Skeletal muscle satellite cell (primary cell): Measurements from ENCODE around the gene FER.
"Not testable (repeated sequence)": the region's sequence is repeated elsewhere in the genome, so short reads cannot be mapped to it uniquely, and the experiment has no call there.

Experiments
- H3K27me3 ChIP-seq: 2 replicates; pipeline ENCODE4 v1.7.0; 2013; ENCODE audit warnings: low read length; ENCODE audit not compliant: control insufficient read depth, insufficient read depth
- H3K36me3 ChIP-seq: 2 replicates; pipeline ENCODE4 v1.7.0; 2013; ENCODE audit warnings: mild to moderate bottlenecking, control low read depth, low read length; ENCODE audit not compliant: insufficient read depth
- H3K4me1 ChIP-seq: 2 replicates; pipeline ENCODE4 v1.7.0; 2013; ENCODE audit warnings: low read length; ENCODE audit not compliant: control insufficient read depth, insufficient read depth
- H3K4me2 ChIP-seq: 2 replicates; pipeline ENCODE4 v1.7.0; 2013; ENCODE audit warnings: mild to moderate bottlenecking, low read length
- H3K4me3 ChIP-seq: 2 replicates; pipeline ENCODE4 v1.7.0; 2013; ENCODE audit warnings: low read length
- H3K9ac ChIP-seq: 2 replicates; pipeline ENCODE4 v1.7.0; 2013; ENCODE audit warnings: mild to moderate bottlenecking, low read depth, low read length, moderate library complexity
- H3K9me3 ChIP-seq: replicated peaks from 2 replicates; pipeline ENCODE4 v1.7.0; 2013; ENCODE audit warnings: mild to moderate bottlenecking, control low read depth, low read length

Gene FER

DNA sequence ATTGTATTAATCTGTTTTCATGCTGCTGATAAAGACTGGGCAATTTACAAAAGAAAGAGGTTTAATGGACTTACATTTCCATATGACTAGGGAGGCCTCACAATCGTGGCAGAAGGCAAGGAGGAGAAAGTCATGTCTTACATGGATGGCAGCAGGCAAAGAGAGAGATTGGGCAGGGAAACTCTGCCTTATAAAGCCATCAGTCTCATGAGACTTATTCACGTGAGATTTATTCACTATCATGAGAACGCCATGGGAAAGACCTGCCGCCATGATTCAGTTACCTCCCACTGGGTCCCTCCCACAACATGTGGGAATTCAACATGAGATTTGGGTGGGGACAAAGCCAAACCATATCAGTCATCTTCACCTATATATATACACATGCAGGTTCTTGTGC is 103.4 kb downstream of the FER start:
- not testable (repeated sequence) for H3K4me3 ChIP-seq, H3K36me3 ChIP-seq, H3K9ac ChIP-seq, H3K9me3 ChIP-seq, H3K4me1 ChIP-seq, H3K4me2 ChIP-seq, H3K27me3 ChIP-seq

DNA sequence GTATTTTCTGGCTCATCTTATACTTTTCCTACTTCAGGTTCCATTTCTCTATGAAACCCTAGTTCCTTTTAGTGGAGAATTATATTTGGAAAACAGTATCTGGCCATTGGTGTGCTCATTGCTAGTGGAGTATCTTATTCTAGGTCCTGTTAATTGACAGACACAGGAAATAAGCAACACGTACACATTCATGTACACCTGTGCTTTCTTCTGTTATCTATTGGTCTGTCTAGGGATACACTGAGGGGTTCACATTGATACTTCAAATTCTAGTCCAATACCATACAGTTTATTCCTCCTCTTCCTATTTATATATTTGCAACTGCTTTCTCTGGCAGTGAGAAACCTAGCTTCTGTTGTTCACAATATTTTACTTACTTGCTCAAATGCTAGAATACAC is 110.2 kb downstream of the FER start:
- H3K4me2 ChIP-seq, result no peak overlapping the region
- H3K4me3 ChIP-seq, result no peak overlapping the region
- no peak overlapping the region for H3K9ac ChIP-seq
- H3K27me3 ChIP-seq, result no peaks in the 10 kb centered on the region
- no peaks in the 10 kb centered on the region for H3K36me3 ChIP-seq
- no peaks in the 10 kb centered on the region for H3K9me3 ChIP-seq
- H3K4me1 ChIP-seq, result peaks cover 6% of the 10 kb centered on the region

DNA sequence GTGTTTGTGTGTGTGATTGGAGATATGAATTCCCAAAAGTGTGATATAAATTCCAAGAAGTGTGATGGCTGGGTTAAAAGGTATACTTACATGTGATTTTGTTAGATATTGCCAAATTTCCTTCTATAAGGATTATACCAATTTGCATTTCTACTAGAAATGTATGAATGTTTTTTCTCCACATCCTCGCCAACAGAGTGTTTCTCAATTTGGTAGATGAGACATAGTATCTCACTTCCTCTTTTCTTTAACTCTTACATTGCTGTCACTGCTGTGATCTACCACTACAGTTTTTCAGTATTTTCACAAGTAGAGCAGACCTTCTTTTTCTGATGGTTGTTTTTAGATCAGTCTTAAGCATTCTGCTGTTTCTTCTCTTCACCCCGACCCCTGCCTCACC is 111.3 kb downstream of the FER start:
- Histone ChIP-seq H3K36me3 (no peaks in the 10 kb centered on the region), H3K4me3 (no peak overlapping the region), H3K4me1 (peaks cover 6% of the 10 kb centered on the region), H3K9ac (no peak overlapping the region), H3K27me3 (no peaks in the 10 kb centered on the region), H3K9me3 (no peaks in the 10 kb centered on the region), H3K4me2 (peak overlapping the region; percentile 59)

DNA sequence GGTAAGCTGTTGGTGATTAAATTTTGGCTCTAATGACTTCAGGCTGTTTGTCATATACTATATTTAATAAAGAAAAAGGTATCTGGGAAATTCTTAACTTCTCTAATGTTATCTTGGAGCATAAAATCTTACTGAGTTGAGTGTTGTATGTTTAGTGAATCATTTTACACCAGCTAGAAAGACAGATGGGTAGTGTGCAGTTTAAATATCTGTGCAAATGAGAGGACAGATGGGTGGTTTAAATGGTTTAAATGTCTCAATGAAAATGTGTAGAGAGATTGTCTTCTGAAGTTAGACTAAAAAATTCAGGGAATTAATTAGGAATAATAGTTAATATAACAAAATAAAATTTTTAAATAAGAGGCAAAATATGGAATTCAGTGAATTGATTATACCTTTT is 114.5 kb downstream of the FER start:
- no peak overlapping the region for H3K9ac ChIP-seq
- H3K36me3 ChIP-seq, result no peaks in the 10 kb centered on the region
- no peaks in the 10 kb centered on the region for H3K27me3 ChIP-seq
- H3K9me3 ChIP-seq, result no peaks in the 10 kb centered on the region
- H3K4me2 ChIP-seq, result no peak overlapping the region
- no peak overlapping the region for H3K4me3 ChIP-seq
- peaks cover 6% of the 10 kb centered on the region for H3K4me1 ChIP-seq

DNA sequence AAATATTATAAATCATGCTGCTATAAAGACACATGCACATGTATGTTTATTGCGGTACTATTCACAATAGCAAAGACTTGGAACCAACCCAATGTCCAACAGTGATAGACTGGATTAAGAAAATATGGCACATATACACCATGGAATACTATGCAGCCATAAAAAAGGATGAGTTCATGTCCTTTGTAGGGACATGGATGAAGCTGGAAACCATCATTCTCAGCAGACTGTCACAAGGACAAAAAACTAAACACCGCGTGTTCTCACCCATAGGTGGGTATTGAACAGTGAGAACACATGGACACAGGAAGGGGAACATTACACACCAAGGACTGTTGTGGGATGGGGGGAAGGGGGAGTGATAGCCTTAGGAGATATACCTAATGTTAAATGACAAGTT is 118.4 kb downstream of the FER start:
- H3K9me3 ChIP-seq, result not testable (repeated sequence)

DNA sequence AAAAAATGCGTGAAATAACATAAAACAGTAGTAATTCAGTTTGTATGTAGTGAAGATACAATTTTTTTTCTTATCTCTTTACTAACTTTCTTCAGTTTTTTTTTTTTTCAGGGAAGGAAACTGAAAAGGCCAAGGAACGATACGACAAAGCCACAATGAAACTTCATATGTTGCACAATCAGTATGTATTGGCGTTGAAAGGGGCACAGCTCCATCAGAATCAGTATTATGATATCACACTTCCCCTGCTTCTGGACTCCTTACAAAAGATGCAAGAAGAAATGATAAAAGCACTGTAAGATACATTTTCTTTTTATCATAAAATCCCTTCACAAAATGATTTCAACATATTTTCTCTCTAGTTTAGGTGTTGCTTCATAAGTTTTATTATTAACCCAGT is 120.0 kb downstream of the FER start:
- Histone ChIP-seq H3K9me3 (no peaks in the 10 kb centered on the region), H3K27me3 (no peaks in the 10 kb centered on the region), H3K4me3 (no peak overlapping the region), H3K36me3 (peaks cover 8% of the 10 kb centered on the region), H3K9ac (no peak overlapping the region), H3K4me1 (no peaks in the 10 kb centered on the region), H3K4me2 (no peak overlapping the region)

More for the DNA sequence above, 118.4 kb downstream of the FER start:
- not testable (repeated sequence) for H3K9ac ChIP-seq, H3K4me2 ChIP-seq, H3K4me1 ChIP-seq, H3K27me3 ChIP-seq, H3K4me3 ChIP-seq, H3K36me3 ChIP-seq

DNA sequence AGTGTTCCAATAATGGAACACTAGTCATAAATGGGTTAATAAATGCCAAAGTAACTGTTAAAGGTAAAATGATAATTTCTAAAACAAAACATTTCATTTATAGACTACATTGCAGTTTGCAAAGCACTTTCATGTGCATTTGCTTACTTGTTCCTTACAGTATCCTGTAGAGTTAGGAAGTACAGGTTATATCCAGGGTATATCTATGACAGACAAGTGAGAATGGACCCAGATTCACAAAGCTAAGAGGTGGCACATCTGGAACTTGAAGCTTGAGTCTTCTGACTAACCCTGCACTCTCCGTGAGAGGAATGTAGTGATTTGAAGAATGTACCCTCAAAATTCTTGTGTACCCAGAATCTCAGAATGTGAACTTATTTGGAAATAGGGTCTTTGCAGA is 121.4 kb downstream of the FER start:
- Histone ChIP-seq H3K9me3 (no peaks in the 10 kb centered on the region), H3K27me3 (no peaks in the 10 kb centered on the region), H3K36me3 (peaks cover 8% of the 10 kb centered on the region), H3K4me3 (no peak overlapping the region), H3K4me2 (no peak overlapping the region), H3K9ac (no peak overlapping the region), H3K4me1 (peaks cover 4% of the 10 kb centered on the region)

DNA sequence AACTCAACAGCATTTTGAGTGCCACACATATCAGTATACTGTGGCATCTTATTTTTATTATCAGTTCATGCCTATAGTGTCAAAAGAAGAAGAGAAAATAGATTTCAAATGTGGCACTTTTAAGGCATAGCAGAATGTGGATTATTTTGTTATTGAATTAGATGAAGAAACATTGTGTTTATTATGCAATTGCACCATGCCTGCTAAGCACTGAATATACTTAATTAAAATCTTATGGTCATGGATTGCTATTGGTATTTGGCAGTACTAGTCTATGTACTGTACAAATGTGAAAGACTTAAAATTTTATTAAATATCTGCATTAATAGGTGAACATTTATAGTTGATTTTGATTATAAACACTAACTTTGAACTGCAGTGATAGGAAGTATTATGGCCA is 128.8 kb downstream of the FER start:
- H3K36me3 ChIP-seq, result no peaks in the 10 kb centered on the region
- H3K4me2 ChIP-seq, result no peak overlapping the region
- no peak overlapping the region for H3K9ac ChIP-seq
- H3K4me3 ChIP-seq, result no peak overlapping the region
- H3K27me3 ChIP-seq, result no peaks in the 10 kb centered on the region
- H3K9me3 ChIP-seq, result no peaks in the 10 kb centered on the region
- peaks cover 4% of the 10 kb centered on the region for H3K4me1 ChIP-seq

DNA sequence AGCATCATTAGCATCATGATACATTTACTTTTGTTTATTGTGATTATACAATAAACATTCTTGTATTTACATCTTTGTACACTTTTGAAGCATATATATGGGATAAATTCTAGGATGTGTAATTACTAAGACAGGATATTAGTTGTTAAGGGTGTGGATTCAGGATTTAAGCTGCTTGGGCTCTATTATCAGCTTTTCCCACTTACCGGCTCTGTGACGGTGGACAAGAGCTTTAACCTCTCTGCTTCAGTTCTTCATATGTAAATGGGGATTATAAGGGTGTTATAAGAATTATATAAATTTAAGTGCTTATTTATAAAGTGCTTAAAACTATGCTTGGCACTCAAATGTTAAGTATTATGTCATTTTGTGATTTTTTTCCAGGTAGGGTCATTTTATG is 131.1 kb downstream of the FER start:
- H3K4me2 ChIP-seq, result no peak overlapping the region
- no peak overlapping the region for H3K4me3 ChIP-seq

DNA sequence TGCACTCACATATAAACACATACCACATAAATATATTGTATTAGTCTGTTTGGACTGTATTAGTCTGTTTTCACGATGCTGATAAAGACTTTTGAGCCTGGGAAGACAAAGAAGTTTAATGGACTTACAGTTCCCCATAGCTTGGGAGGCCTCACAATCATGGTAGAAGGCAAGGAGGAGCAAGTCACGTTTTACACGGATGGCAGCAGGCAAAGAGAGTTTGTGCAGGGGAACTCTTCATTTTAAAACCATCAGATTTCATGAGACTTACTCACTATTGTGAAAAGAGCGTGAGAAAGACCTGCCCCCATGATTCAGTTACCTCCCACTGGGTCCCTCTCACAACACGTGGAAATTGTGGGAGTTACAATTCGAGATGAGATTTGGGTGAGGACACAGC is 133.4 kb downstream of the FER start:
- Histone ChIP-seq H3K36me3 (no peaks in the 10 kb centered on the region), H3K27me3 (no peaks in the 10 kb centered on the region), H3K4me3 (no peak overlapping the region), H3K4me1 (no peaks in the 10 kb centered on the region), H3K4me2 (no peak overlapping the region), H3K9me3 (no peaks in the 10 kb centered on the region), H3K9ac (no peak overlapping the region)

More for the DNA sequence above, 131.1 kb downstream of the FER start:
- Histone ChIP-seq H3K36me3 (no peaks in the 10 kb centered on the region), H3K27me3 (no peaks in the 10 kb centered on the region), H3K9ac (no peak overlapping the region), H3K4me1 (no peaks in the 10 kb centered on the region), H3K9me3 (no peaks in the 10 kb centered on the region)

DNA sequence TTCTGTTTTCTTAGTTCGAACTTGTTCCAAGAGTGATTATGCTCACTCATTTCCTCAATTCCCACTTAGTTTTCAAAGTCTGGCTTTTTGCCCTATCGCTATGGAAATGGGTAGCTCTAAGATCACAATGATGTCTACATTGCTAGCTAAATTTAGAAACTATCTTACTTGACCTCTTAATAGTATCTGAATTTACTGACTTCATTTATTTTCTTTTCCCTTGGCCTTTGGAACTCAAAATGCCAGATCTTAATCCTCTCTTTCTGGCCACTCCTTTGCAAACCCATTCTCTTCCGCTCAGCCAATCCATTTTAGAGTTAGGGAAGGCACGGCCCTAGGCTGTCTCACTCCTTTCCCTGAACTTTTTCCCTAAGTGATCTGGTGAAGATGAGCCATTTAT is 137.0 kb downstream of the FER start:
- H3K4me3 ChIP-seq, result no peak overlapping the region
- no peaks in the 10 kb centered on the region for H3K36me3 ChIP-seq
- no peaks in the 10 kb centered on the region for H3K9me3 ChIP-seq
- H3K27me3 ChIP-seq, result no peaks in the 10 kb centered on the region
- no peak overlapping the region for H3K4me2 ChIP-seq
- no peaks in the 10 kb centered on the region for H3K4me1 ChIP-seq
- H3K9ac ChIP-seq, result no peak overlapping the region

DNA sequence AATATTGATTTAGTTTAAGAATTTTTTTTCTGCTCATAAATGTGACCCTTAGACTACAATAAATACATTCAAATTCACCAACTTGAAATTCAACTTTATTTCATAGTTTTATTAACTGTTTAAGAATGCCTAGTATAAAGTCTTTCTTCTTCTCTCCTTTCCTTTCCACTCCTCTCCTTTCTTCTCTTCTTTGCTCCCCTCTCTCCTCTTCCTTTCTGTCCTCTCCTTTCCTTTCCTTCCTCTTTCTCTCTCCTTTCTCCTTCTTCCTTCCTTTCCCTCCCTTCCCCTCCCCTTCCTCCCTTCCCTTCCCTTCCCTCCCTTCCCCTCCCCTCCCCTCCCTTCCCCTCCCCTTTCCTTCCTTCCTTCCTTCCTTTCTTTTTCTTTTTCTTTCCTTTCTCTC is 150.6 kb downstream of the FER start:
- Histone ChIP-seq H3K4me1 (peaks cover 29% of the 10 kb centered on the region), H3K9ac (no peak overlapping the region), H3K4me3 (no peak overlapping the region), H3K4me2 (no peak overlapping the region), H3K27me3 (no peaks in the 10 kb centered on the region), H3K9me3 (no peaks in the 10 kb centered on the region), H3K36me3 (peaks cover 4% of the 10 kb centered on the region)
